D341Med (cell line): Measurements from ENCODE around the gene SMOC2.
"Not testable (repeated sequence)": the region's sequence is repeated elsewhere in the genome, so short reads cannot be mapped to it uniquely, and the experiment has no call there.

ENCODE experiments used
- DNase-seq: peaks from one replicate; pipeline ENCODE4 v3.0.0; 2012; ENCODE audit warnings: low spot score

SMOC2 gene

DNA sequence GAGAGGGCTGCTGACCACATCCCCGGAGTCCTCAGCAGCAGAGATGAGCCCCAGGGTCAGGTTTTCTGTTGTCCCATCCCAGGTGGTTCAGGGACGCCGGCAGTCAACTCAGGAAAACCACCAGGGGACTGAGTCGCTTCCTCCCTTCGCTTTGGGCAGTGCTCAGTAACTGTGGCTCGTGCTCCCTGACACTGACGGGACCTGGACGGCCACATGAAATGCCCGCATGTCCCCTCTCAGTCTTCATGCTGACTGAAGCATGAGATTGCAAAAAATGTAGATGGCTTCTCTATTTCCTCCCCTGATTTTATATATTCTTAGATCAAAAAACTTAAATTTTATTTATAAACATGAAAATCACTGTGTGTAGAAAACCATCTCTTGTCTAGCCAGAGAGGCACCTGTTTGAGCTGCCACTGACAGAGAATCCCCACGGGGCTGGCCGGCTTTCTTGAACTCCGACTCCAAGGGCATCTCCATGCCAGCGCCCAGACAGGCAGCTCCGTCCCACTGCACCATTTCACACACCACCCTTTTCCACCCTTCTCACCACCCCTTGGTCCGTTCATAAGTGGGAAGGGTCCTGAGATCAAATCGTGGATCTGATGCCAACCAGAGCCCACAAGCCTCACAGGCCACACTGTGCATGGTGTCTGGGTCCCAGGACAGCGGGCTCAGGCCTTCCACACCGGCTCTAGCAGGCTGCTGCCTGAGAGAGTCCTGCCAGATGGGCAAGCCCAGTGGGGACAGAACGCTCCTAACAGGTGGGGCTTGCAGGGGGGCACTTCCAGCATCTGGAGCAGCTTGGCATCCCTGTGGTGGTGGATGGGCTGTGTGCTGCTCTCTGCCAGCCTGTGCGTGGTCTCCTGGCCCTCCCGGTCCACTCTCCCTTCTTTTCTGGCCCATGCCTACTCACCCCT is 98.2 kb downstream of the SMOC2 start:
- DNase-seq: no peak

DNA sequence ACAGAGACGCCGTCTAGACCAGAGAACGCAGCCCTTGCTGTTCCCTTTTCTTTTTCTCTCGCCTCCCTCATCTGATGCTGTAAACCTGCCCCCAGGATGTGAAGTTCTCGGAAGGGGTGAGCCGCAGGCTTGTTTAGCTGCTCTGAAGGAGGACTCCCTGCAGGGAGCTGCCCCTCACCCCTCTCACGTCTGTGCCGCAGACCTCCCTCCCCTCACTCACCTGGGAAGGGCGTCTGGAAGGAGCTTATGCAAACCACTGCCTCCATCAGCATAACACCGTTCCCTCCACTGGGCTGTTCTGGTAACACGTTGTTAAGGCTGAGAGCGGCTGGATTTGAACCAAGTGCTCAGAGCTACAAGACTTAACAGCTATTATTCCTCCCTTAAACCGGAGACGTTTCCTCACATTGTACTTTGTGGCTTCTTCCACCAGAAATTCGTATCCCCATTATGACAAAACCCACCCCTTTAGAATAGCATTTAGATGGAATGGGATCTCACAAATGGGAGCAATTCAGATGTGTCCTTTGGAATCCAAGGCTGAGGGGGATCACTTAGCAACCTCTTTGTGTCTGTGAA is 99.8 kb downstream of the SMOC2 start:
- no peak for DNase-seq

DNA sequence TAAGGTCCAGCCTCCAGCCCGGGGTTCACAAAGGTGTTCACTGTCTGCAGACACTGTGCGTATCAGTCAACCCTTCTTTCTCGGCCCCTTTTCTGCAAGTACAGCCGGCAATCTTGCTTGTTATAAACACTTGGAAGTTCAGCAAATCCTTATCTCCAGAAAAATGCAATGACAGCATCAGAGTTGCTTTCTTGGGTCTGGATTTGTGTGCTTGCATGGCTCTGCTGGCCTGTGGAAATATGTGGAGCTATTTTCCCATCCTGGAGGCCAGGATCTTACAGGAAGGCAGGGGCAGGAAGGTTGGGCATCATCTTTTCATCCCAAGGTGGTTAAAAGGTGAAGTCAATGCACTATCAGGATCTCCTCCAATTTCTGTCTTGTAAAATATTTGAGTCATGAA is 100.3 kb downstream of the SMOC2 start:
- no peak for DNase-seq

DNA sequence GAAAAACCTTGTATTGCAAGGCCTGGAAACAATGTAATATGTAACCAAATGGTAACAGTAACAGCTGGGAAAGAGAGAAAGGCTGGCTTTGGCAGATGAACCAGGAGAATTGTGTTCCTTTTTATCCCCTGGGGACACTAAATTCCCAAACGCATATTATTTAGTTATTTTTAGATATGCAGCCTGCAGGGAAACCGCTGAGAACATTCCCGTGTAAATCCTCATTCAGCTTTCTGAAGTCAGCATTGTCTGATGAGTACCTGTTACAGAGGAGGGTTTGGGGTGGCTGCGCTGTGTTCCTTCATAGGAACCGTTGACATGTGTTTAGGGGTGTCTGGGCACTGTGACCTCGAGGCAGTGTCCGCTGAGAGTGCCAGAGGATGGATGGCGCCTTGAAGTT is 101.3 kb downstream of the SMOC2 start:
- no peak for DNase-seq

DNA sequence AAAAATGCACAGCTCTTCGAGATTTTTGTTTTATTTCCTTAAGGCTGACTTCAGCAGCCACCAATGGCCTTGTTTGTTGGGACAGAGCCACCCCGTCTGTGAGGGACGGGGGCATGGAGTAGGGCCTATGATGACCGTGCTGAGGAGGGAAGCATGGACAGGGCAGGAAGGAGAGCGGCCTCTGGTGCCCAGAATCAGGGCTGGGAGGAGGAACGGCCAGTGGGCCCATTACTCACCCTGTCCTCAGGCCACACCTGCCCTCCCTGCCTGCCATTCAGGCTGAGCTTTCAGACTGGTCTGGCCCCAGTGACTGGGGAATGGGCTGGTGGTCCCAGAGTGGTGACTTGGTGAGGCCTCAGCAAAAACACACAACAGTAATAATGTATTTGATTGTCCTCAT is 104.4 kb downstream of the SMOC2 start:
- DNase-seq: no peak

DNA sequence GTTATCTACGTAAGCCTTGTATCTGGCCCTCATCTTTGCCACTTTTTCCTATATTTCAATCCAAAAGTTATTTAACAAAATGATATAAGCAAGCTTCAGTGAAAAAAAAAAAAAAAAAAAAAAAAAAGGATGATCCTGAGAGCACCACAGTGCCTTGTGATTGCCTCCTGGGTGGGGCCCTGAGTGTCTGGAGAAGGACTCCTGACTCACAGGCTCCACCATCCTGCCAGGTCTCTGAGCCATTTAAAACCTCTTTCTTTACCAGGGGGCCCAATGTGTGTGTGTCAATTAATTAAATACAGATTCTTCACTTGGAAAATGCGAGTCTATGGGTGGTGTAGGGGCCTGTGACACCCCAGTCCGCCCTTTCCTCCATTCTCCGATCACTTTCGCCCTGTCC is 105.2 kb downstream of the SMOC2 start:
- no peak for DNase-seq

DNA sequence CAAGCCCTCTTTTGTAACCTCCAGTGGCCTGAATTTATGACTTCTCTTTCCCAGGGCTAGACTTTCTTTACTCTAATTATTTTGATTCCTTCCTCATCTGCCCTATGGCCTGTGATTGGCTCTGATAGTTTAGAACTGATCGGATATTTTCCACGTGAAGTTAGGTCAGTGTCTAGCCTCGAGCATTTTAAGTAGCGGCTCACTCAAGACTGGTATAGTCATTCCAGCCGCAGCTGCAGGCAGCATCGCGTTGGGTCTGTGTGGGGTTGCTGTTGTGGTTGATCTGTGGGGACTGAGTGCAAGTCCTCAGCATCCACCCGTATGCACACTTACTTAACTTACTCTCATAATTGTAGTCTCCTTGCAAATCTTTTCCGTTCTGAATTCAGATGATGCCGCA is 105.7 kb downstream of the SMOC2 start:
- no peak for DNase-seq

DNA sequence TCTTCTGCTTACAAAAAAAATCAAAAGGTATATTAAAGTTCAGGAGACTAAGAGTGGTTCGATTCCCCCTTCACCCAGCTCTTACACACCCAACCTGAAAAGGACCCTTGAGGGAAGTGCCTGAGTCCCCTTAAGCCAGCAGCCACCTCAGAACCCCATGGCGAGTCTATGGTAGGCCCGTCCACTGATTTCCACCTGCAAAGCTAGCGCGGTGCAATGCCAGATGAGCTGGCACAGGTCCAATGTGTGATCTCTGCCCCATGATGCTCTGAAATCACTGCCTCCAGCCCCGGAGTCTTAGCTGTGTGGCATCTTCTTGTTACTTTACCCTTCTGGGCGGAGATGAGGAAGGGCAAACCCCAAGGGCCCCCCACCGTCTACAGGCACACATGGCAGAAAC is 109.3 kb downstream of the SMOC2 start:
- no peak for DNase-seq

DNA sequence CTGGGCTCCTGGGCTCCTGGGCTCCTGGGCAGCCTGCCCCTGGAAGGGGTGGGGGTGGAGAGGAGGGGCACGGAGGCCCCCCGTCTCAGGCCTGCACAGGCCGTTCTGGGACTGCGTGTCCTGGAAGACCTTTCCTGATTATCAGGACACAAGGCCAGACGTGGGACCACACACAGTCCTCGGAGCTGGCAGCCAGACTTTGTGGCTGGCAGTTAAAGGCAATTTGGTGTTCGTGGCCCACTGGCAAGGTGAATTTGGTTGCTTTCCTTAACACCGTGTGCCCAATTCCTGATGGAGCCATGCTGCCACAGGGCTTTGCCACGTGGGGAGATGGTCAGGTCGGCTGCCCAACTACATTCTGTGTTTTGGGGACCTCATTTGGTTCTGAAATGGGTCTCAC is 113.5 kb downstream of the SMOC2 start:
- no peak for DNase-seq

DNA sequence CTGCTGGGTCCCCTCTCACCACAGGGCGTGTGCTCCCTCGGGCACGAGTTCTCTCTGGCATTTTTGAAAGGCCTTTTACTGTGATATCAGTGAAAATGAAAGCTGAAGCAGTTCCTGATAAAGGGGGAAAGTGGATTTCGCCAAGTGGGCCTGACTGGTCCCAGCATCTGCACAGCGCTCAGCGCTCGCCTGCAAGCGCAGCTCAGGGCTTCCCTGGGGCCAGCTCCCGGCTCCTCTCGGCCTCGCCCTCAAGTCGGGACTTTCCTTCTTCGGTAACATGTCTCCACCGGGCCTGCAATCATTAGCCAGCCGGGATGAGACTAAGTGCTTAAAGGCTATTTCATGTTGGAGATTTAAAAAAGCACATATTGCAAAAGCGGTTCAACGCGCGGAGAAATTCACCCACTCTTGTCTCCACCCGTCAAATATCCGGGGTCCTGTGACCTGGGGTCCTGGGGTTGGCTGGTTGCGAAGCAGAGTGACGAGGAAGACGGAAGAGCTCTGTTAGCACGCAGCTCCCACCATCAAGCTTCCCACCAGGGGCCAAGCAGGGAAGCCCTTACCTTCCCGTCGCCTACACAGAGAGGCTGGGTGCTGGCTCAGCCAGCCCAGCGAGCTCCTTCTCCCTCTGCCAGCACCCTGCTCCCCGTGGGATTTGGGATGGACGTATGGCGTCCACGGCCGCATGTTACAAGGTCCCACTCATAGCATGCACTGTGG is 114.1 kb downstream of the SMOC2 start:
- DNase-seq: no peak

DNA sequence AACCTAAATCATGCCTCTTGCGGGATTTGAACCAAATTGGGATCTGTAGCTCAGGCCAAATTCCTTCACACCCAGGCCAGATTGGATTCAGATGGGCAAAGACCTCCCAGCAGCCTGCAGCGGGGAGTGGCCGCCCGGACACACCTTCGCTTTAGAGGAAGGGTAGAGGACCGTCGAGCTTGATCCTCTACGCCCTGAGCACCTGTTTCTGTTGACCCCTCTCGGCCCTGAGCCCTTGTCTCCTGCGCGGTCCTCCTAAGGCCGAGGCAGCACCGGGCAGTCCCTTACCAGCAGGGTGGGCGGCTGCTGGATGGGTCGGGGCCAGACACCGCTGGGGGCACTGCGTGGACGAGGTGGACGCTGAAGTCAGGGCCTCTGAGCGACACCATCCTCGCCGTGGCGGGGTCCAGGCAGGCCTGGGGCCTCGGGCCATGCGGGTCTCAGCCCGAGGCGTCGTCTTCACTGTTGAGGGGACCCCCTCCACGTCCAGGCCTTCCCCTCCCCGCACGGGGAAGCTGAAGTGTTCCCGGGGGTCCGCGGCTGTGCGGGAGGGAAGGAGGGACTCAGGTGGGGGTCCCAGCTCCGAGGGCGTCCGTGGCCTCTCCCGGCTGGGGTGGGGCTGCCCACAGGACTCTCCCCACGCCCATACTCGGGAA is 114.8 kb downstream of the SMOC2 start:
- DNase-seq: no peak

DNA sequence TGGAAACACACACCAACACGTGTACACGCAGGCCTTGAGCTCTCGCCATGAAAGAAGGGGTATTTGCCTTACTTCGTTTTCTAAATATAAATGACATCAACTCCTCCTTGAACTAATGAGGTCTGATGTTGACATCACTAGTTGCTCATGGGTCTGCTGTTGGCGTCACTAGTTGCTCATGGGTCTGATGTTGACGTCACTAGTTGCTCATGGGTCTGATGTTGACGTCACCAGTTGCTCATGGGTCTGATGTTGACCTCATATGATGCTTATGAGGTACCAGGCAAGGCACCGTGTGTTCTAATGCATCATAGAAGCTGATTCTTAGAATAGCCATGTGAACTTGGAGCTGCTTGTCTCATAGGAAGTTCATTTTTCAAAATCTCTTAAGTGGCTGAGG is 116.5 kb downstream of the SMOC2 start:
- DNase-seq: no peak

DNA sequence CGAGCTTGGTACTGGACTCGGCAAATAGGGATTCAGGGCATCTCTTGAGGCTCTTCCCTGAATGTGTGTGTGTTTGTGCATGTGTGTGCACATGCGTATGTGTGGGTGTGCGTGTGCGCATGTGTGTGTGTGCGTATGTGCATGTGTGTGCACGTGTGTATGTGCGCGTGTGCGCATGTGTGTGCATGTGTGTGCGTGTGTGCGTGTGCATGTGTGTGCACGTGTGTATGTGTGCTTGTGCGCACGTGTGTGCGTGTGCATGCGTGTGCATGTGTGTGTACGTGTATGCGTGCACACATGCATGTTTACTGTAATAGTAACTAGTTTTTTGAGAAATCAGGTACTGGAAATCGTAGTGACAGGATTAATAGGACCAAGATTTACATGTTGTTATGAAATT is 117.7 kb downstream of the SMOC2 start:
- DNase-seq: no peak

DNA sequence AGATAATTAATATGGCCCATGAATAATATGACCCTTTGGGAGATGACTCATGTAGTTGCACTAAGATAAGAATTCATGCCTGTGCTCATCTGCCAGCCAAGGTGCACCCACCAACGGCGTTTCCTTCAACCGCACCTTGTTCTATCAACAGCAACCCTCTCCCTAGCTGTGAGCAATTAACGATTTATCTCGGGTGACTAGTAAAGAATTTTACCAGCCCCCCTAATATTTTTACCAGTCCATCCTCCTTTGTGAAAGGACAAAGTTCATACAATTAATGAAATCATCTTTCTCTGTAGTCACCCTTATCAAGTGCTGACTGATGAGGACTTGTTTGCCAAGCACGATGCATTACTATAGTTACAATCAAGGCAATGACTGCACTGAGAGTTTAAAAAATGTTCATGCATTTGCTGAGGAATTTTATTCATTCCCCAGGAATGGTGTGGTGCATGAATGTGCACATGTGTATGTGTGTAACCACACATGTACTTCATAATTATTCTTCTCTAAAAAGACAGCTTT is 118.7 kb downstream of the SMOC2 start:
- DNase-seq: no peak

DNA sequence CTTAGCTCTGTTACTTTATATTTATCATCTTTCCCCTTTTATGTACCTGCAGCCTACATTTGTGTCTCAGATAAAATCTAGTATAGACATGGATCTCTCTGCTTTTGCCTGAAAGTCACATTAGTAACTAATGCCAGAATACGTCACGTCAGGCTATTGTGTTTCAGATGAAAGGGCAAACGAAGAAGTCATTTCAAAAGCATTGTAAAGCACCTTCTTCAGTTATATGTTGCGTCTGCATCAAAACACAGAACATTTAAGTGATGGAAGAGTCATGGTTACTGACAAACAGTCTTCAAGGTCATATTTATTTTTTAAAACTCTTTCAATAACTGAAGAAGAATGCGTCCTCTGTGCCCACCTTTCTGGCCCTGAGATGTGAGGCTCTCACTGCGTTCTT is 119.1 kb downstream of the SMOC2 start:
- no peak for DNase-seq

DNA sequence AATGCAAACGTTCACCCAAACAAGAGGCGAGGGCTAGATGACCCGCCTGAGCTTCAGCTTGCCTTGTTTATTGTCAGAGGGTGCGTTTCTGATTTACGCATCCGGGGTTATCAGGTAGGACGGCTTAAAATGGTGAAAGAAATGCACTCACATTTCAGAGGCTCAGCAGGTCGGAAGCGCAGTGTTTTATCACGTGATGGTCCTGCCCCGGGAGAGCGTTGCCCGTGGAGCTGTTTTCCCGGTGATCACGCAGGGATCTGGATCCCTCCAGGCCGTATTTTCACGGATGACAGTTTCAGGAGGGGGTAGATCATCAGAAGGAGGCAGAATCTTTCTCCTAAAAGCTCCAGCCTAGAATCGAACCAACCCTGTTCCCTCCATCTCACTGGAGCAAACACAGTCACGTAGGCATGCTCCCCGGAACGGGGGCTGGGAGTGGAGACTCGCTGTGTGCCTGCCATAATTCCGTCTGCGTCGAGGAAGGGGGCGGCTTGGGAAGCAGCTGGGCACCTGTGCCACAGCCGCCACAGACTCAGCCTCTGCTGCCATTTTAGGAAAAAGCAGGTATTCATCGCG is 121.7 kb downstream of the SMOC2 start:
- DNase-seq: no peak

DNA sequence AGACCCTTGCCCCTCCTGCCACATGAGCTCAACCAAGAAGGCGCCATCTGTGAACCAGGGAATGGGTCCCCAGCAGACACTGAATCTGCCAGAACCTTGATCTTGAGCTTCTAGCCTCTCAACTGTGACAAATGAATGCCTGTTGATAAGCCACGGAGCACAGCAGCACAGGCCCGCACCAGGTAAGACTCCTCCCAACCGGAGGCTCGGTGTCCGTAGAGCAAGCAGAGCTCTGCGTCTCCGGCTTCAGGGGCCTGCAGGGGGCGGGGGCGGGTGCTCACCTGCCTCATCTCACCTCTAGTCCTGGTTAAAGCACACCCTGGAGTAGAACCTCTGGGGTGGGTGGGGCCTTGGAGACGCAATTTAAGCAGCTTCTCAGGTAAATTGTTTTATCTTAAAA is 122.7 kb downstream of the SMOC2 start:
- no peak for DNase-seq

DNA sequence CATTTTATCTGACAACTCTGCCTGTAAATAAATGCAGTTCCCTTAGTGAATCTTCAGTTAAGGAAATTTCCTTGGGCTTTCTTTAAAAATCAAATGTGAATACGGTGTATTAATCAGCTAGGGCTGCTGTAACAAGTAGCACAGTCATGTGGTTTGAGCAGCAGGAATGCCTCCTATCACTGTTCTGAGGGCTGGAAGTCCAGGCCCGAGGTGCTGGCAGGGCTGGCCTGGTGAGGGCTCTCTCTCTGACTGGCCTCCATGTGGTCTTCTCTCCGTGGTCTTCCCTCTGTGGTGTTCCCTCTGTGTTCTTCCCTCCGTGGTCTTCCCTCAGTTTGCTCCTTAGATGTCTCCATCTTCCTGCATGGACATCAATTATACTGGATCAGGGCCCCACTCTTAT is 124.1 kb downstream of the SMOC2 start:
- no peak for DNase-seq

DNA sequence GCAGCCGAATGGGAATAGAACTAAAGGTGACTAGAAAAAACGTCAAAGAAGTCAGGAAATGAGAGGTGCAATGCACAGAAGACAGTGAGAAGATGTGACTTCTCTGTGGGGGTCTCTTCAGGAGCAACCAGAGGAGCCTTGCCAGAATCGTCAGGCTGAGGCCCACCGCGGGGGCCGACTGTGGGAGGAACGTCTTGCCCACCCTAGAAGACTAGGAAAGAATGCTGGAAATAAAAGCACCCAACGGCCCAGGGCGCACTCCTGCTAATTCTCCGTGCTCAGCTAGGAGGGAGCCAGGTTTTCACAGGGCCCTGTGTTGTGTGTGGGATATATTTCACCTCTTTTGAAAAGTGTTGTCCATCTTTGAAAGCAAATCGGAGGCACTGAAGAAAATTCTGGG is 129.2 kb downstream of the SMOC2 start:
- DNase-seq: no peak

DNA sequence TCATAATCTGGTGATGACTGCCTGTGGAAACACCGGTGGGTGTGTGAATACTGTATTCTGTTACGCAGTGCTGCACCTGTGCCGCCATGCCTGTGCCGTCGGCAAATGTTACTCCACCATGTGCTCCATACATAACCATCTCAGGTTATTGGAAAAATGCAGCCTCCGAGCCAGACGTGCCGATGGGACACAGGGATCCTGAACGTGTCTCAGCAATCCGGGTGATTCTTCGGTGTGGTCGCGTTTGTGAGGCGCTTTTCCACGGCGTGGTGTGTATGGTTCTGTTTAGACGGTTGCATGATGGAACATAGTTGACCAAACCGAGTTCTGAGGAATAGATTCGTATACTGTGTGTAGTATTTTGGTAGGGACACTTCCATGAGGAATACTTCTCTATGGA is 130.3 kb downstream of the SMOC2 start:
- no peak for DNase-seq

DNA sequence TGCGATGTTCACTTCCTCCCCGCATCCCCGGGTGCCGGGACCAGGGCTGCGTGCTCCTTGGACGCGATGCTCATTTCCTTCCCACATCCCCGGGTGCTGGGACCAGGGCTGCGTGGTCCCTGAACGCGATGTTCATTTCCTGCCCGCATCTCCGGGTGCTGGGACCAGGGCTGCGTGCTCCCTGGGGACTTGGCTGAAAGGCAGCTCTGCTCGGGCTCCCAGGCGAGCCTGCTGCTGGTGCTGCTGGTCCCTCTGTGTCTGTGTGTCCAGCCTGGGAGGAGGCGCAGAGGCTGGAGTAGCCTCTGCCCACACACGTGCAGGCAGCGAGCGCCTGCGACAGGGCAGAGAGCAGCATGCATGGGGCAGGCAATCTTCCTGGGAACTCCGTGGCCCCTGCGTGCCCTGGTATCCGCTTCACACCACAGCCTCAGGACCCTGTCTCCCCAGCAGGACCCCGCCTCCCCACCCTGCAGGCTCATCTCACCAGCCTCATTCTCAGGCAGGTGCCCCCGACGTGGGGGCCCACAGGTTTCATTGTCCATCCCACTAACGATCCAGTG is 132.4 kb downstream of the SMOC2 start:
- DNase-seq: not testable (repeated sequence)
